HEK293T (cell line): ENCODE measurements around the gene SUPT16H.

ENCODE experiments used
- ARNT ChIP-seq: fragments of 450-650 bp; IDR thresholded peaks from 2 replicates; pipeline ENCODE4 v1.6.1; 2017; ENCODE audit warnings: mild to moderate bottlenecking
- BHLHE40 ChIP-seq: fragments of 450-650 bp; IDR thresholded peaks from 2 replicates; pipeline ENCODE4 v1.6.1; 2016; ENCODE audit warnings: mild to moderate bottlenecking, moderate library complexity, borderline replicate concordance
- FOXA1 ChIP-seq: fragments of 450-650 bp; IDR thresholded peaks from 2 replicates; pipeline ENCODE4 v1.6.1; 2016; ENCODE audit warnings: mild to moderate bottlenecking
- FOXK2 ChIP-seq: fragments of 450-650 bp; IDR thresholded peaks from 2 replicates; pipeline ENCODE4 v1.6.1; 2016; ENCODE audit warnings: mild to moderate bottlenecking
- FOXM1 ChIP-seq: fragments of 450-650 bp; IDR thresholded peaks from 2 replicates; pipeline ENCODE4 v1.6.1; 2017; ENCODE audit warnings: mild to moderate bottlenecking, borderline replicate concordance
- LEF1 ChIP-seq: fragments of 450-650 bp; IDR thresholded peaks from 2 replicates; pipeline ENCODE4 v1.6.1; 2017; ENCODE audit warnings: mild to moderate bottlenecking, borderline replicate concordance
- NFRKB ChIP-seq: fragments of 450-650 bp; IDR thresholded peaks from 2 replicates; pipeline ENCODE4 v1.6.1; 2016; ENCODE audit warnings: mild to moderate bottlenecking, moderate library complexity
- PKNOX1 ChIP-seq: fragments of 450-650 bp; IDR thresholded peaks from 2 replicates; pipeline ENCODE4 v1.6.1; 2016
- SP1 ChIP-seq: fragments of 450-650 bp; IDR thresholded peaks from 2 replicates; pipeline ENCODE4 v1.6.1; 2017
- SUZ12 ChIP-seq: fragments of 450-650 bp; IDR thresholded peaks from 2 replicates; pipeline ENCODE4 v1.6.1; 2016; ENCODE audit warnings: mild to moderate bottlenecking
- ZNF384 ChIP-seq: fragments of 450-650 bp; IDR thresholded peaks from 2 replicates; pipeline ENCODE4 v1.6.1; 2016

GRCh38 chr14:21382095-21382494 is 1.7 kb downstream of the SUPT16H start:
- TF ChIP-seq FOXK2 (no peak), PKNOX1 (no peak), LEF1 (no peak), BHLHE40 (no peak), FOXA1 (no peak), NFRKB (no peak), ZNF384 (no peak), FOXM1 (no peak), SP1 (no peak), ARNT (no peak), SUZ12 (no peak)
